Neural cell (in vitro differentiated cells): Measurements from ENCODE around the gene SDF2L1. TPM values are rescaled to one million over a fixed set of nuclear protein-coding genes. Genes with fewer than 3 reads are reported as not detected.

Source experiments
- H2AFZ ChIP-seq: fragments of 200-600, 300-800 bp; sonication (generic), shearing (Covaris generic); 2 replicates; pipeline ENCODE4 v1.6.0; 2014; ENCODE audit warnings: low read depth, mild to moderate bottlenecking, antibody characterized with exemption, low read length, moderate library complexity
- H3F3A ChIP-seq: fragments of 200-600 bp; shearing (Covaris generic); 2 replicates; pipeline ENCODE4 v1.6.1; 2016; ENCODE audit warnings: mild to moderate bottlenecking, moderate library complexity, mixed read lengths, antibody characterized with exemption, low read length; ENCODE audit not compliant: insufficient read depth, poor library complexity, severe bottlenecking
- H3K27ac ChIP-seq: fragments of 200-600, 300-800 bp; sonication (generic), shearing (Covaris generic); 2 replicates; pipeline ENCODE4 v1.5.1; 2014; ENCODE audit warnings: mild to moderate bottlenecking, low read length, moderate library complexity
- H3K27me3 ChIP-seq: fragments of 300-800, 200-600 bp; sonication (generic), shearing (Covaris generic); 2 replicates; pipeline ENCODE4 v1.6.0; 2014; ENCODE audit warnings: mild to moderate bottlenecking, low read depth, low read length, moderate library complexity; ENCODE audit not compliant: insufficient read depth
- H3K36me3 ChIP-seq: fragments of 300-800, 200-600 bp; sonication (generic), shearing (Covaris generic); 2 replicates; pipeline ENCODE4 v1.5.1; 2014; ENCODE audit warnings: mild to moderate bottlenecking, antibody characterized with exemption, low read length, moderate library complexity; ENCODE audit not compliant: insufficient read depth
- H3K4me2 ChIP-seq: fragments of 300-800, 200-600 bp; sonication (generic), shearing (Covaris generic); 2 replicates; pipeline ENCODE4 v1.6.0; 2014; ENCODE audit warnings: mild to moderate bottlenecking, low read length
- H3K4me3 ChIP-seq: fragments of 300-800, 200-600 bp; sonication (generic), shearing (Covaris generic); 2 replicates; pipeline ENCODE4 v1.5.1; 2014; ENCODE audit warnings: mild to moderate bottlenecking, low read length, moderate library complexity
- H3K79me2 ChIP-seq: fragments of 200-600 bp; shearing (Covaris generic); replicated peaks from 2 replicates; pipeline ENCODE4 v1.6.0; 2014; ENCODE audit warnings: mild to moderate bottlenecking, low read length, moderate library complexity; ENCODE audit not compliant: insufficient read depth
- H3K9ac ChIP-seq: fragments of 300-800, 200-600 bp; sonication (generic), shearing (Covaris generic); 2 replicates; pipeline ENCODE4 v1.6.1; 2016; ENCODE audit warnings: mild to moderate bottlenecking, low read length, mixed read lengths
- H3K9me2 ChIP-seq: fragments of 200-600 bp; shearing (Covaris generic); 2 replicates; pipeline ENCODE4 v1.6.1; 2016; ENCODE audit warnings: mild to moderate bottlenecking, low read length, mixed read lengths; ENCODE audit not compliant: insufficient read depth
- H3K9me3 ChIP-seq: fragments of 200-600, 300-800 bp; sonication (generic), shearing (Covaris generic); 2 replicates; pipeline ENCODE4 v1.6.1; 2016; ENCODE audit warnings: mild to moderate bottlenecking, mixed run types, low read length, moderate library complexity, mixed read lengths
- H4K20me1 ChIP-seq: fragments of 200-600 bp; shearing (Covaris generic); 2 replicates; pipeline ENCODE4 v1.6.1; 2016; ENCODE audit warnings: mild to moderate bottlenecking, mixed run types; ENCODE audit not compliant: insufficient read depth
- CTCF ChIP-seq: fragments of 450-650 bp; IDR thresholded peaks from 2 replicates; pipeline ENCODE4 v1.5.1; 2014; ENCODE audit warnings: antibody characterized with exemption, mild to moderate bottlenecking, moderate library complexity; ENCODE audit not compliant: poor library complexity, severe bottlenecking
- EP300 ChIP-seq: fragments of 450-650 bp; conservative IDR thresholded peaks from 2 replicates; pipeline ENCODE4 v1.6.1; 2014; ENCODE audit warnings: antibody characterized with exemption, mild to moderate bottlenecking, moderate library complexity; ENCODE audit not compliant: poor library complexity, severe bottlenecking
- EZH2 ChIP-seq: fragments of 200-600, 300-800 bp; shearing (Covaris generic), sonication (generic); IDR thresholded peaks from 2 replicates; pipeline ENCODE4 v1.6.1; 2014; ENCODE audit warnings: antibody characterized with exemption, low read length, borderline replicate concordance, mild to moderate bottlenecking; ENCODE audit not compliant: insufficient read depth, poor library complexity, severe bottlenecking
- MXI1 ChIP-seq: fragments of 450-650 bp; conservative IDR thresholded peaks from 2 replicates; pipeline ENCODE4 v1.6.1; 2014; ENCODE audit warnings: antibody characterized with exemption, mild to moderate bottlenecking; ENCODE audit not compliant: poor library complexity, severe bottlenecking
- POLR2AphosphoS5 ChIP-seq: IDR thresholded peaks from 2 replicates; pipeline ENCODE4 v1.6.1; 2012
- RAD21 ChIP-seq: fragments of 450-650 bp; conservative IDR thresholded peaks from 2 replicates; pipeline ENCODE4 v1.6.1; 2014; ENCODE audit warnings: antibody characterized with exemption, mild to moderate bottlenecking, moderate library complexity
- REST ChIP-seq: IDR thresholded peaks from 2 replicates; pipeline ENCODE4 v1.6.1; 2012; ENCODE audit warnings: borderline replicate concordance
- SMC3 ChIP-seq: fragments of 450-650 bp; conservative IDR thresholded peaks from 2 replicates; pipeline ENCODE4 v1.6.1; 2014; ENCODE audit warnings: antibody characterized with exemption, mild to moderate bottlenecking, moderate library complexity; ENCODE audit not compliant: poor library complexity
- TAF1 ChIP-seq: IDR thresholded peaks from 2 replicates; pipeline ENCODE4 v1.6.1; 2012; ENCODE audit warnings: low read depth
- polyA plus RNA-seq: library from polyadenylated mRNA; depleted of rRNA; stranded (reverse); fragments of >200 nt; gene quantifications from 2 replicates; pipeline ENCODE4 v1.2.3, GENCODE V29; 2014

Gene SDF2L1
- polyA plus RNA-seq, 1 donor from 2014 or later: 11.0 TPM

- TF ChIP-seq MXI1: no peak
- no peak for TF ChIP-seq POLR2AphosphoS5
- TF ChIP-seq RAD21: no peak
These were observed 42.8 kb upstream of the SDF2L1 start (continued) for GRCh38 chr22:21599053-21599893.

GRCh38 chr22:21602579-21602978 is 39.5 kb upstream of the SDF2L1 start:
- H3K9ac ChIP-seq: no peak overlapping the region
- TF ChIP-seq TAF1 (no peak), REST (no peak), RAD21 (no peak), POLR2AphosphoS5 (no peak), EP300 (no peak), SMC3 (no peak), EZH2 (no peak), MXI1 (no peak), CTCF (no peak)
- H3K4me3 ChIP-seq: no peak overlapping the region
- H3K27ac ChIP-seq: no peak overlapping the region
- no peaks in the 10 kb centered on the region for H3K27me3 ChIP-seq
- H3K9me2 ChIP-seq: no peaks in the 10 kb centered on the region
- H3K4me2 ChIP-seq: no peak overlapping the region
- H3K9me3 ChIP-seq: no peaks in the 10 kb centered on the region
- H3F3A ChIP-seq: no peaks in the 10 kb centered on the region
- no peaks in the 10 kb centered on the region for H3K36me3 ChIP-seq
- H3K79me2 ChIP-seq: peaks cover 32% of the 10 kb centered on the region
- no peaks in the 10 kb centered on the region for H4K20me1 ChIP-seq
- H2AFZ ChIP-seq: no peak overlapping the region

DNA sequence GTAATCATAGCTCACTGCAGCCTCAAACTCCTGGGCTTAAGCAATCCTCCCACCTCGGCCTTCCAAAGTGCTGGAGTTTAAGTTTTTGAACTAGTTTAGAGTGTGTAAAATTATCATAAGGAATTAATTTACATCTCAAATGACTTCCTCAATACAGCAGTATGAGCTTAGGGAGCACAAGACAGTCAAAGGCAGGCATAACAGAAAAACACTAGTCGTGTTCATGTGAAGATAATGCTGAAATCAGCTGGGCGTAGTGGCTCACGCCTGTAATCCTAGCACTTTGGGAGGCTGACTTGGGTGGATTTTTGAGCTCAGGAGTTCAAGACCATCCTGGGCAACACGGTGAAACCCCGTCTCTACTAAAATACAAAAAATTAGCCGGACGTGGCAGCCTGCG is 38.1 kb upstream of the SDF2L1 start:
- Histone ChIP-seq H3F3A (no peaks in the 10 kb centered on the region), H3K9me2 (no peaks in the 10 kb centered on the region), H3K4me3 (no peak overlapping the region), H2AFZ (no peak overlapping the region), H3K4me2 (no peak overlapping the region), H3K9ac (no peak overlapping the region), H3K27ac (no peak overlapping the region), H3K79me2 (peaks cover 32% of the 10 kb centered on the region), H3K36me3 (no peaks in the 10 kb centered on the region), H3K9me3 (no peaks in the 10 kb centered on the region), H3K27me3 (no peaks in the 10 kb centered on the region), H4K20me1 (no peaks in the 10 kb centered on the region)
- TF ChIP-seq REST (no peak), RAD21 (no peak), CTCF (no peak), MXI1 (no peak), EP300 (no peak), TAF1 (no peak), SMC3 (no peak), EZH2 (no peak), POLR2AphosphoS5 (no peak)
